ENCODE measurements around the gene AGXT. TPM values are rescaled to one million over a fixed set of nuclear protein-coding genes. Genes with fewer than 3 reads are reported as not detected.

The AGXT gene
- total RNA-seq, 2 donors from 2014 or later: 0.59 to 3.0 TPM

Other genes starting within 250 kb of the AGXT start
- gene GPR35, start 243.3 kb upstream of the AGXT start, total RNA-seq: 10 to 100 TPM; 67.5 to 84.3 TPM
- 1 to 10 TPM in 1 of 2 donors, under 1 TPM in 1; 0.85 to 2.4 TPM for gene AQP12B, start 185.9 kb upstream of the AGXT start, total RNA-seq
- gene AQP12A, start 177.0 kb upstream of the AGXT start, total RNA-seq: 1 to 10 TPM in 1 of 2 donors, under 1 TPM in 1; 0.92 to 4.0 TPM
- gene KIF1A, start 48.6 kb upstream of the AGXT start, total RNA-seq: 1 to 10 TPM; 2.1 to 2.2 TPM
- gene MAB21L4, start 27.3 kb downstream of the AGXT start, total RNA-seq: 10 to 100 TPM in 1 of 2 donors, 1 to 10 TPM in 1; 4.5 to 11.8 TPM
- gene CROCC2, start 37.5 kb downstream of the AGXT start, total RNA-seq: under 1 TPM in 1 of 2 donors, not detected in 1; 0.06 TPM
- gene SNED1, start 129.8 kb downstream of the AGXT start, total RNA-seq: 10 to 100 TPM in 1 of 2 donors, 1 to 10 TPM in 1; 9.4 to 10.1 TPM
- gene MTERF4, start 233.5 kb downstream of the AGXT start, total RNA-seq: 10 to 100 TPM; 27.7 to 28.7 TPM

Measured in left colon (tissue), 2 donors.